ENCODE results near the gene SCUBE1.
"Not testable (repeated sequence)": the region's sequence is repeated elsewhere in the genome, so short reads cannot be mapped to it uniquely, and the experiment has no call there.

The SCUBE1 gene

DNA sequence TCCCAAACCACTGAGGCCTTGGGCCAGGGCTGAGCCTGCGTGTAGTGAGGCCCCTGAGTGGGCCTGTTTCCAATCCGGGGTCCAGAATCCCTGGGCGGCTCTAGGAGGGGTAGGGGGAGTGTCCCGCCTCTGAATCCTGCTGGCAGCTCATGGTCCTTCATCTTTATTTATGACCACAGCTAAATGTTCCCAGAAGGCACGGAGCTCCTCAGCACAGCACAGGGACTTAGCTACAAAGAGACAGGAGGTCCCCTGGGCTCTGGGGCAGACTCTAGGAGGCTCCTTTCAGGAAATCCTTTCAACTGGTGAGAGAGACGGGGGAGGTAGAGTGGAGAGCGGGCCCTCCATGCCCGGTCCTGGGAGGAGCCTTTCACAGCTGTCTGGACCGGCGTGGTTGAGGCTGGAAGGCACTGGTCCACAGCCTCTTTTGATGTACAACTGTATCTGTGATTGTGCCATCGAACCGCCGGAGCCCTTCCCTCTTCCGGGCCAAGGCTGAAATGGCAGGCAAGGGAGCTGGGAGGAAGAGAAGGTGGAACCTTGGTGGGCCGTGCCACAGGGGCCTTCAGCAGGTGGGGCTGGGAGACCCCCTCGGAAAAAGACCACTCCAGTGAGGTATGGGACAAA lies 46.8 kb downstream of the SCUBE1 start:
- H3K9me3 Mint-ChIP-seq = no peaks in the 10 kb centered on the region
- H3K36me3 Mint-ChIP-seq = no peaks in the 10 kb centered on the region
- no peak overlapping the region for H3K4me3 Mint-ChIP-seq
- DNase-seq (ENCODE audit: low spot score in 2 of 2) (no peak), ATAC-seq (ENCODE audit: low read depth) (no peak)
- peaks cover 11% of the 10 kb centered on the region for H3K27me3 Mint-ChIP-seq
- no peaks in the 10 kb centered on the region for H3K4me1 Mint-ChIP-seq
- H3K27ac Mint-ChIP-seq = no peak overlapping the region

DNA sequence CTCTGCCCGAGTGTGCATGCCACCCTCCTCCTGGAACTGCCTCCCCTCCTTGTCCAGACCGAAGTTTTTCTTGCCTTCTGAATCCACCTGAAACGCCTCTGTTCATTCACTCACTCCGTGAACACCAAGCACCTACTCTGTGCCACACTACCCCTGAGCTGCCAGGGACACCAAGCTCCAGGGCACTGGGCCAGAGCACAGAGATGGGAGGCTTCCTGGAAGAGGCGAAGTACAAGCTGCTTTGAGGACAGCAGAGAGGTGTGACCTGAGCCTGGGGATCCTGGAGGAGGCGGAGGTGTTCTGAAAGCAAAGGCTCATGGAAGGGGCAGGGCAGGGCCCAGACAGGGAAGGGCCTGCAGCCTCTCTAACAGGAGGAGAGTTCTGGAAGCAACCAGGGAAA lies 47.5 kb downstream of the SCUBE1 start:
- no peaks in the 10 kb centered on the region for H3K9me3 Mint-ChIP-seq
- DNase-seq (ENCODE audit: low spot score in 2 of 2) (no peak), ATAC-seq (ENCODE audit: low read depth) (no peak)
- no peaks in the 10 kb centered on the region for H3K36me3 Mint-ChIP-seq
- H3K4me3 Mint-ChIP-seq = no peak overlapping the region
- peaks cover 8% of the 10 kb centered on the region for H3K27me3 Mint-ChIP-seq
- H3K4me1 Mint-ChIP-seq = no peaks in the 10 kb centered on the region
- H3K27ac Mint-ChIP-seq = no peak overlapping the region

DNA sequence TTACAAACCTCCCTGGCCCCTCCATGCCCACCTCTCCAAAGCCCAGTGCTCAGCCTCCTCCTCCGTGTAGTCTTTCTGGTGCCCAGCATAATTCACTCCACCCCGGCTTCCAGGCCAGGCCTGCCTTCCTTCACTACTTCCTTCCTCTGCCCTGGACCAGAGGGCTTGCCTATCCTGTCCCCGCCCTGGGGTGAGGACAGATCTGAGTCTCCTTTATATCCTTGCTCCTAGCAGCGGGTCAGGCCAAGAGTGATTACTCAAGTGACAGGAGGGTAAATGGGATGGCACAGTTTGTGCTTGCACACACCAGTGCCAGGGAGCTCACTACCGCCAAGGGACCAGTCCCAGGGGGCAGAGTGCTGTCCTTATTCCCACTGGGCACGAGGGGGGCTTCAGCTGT lies 48.0 kb downstream of the SCUBE1 start:
- Mint-ChIP-seq H3K4me1 (no peaks in the 10 kb centered on the region), H3K4me3 (no peak overlapping the region), H3K27ac (no peak overlapping the region), H3K36me3 (no peaks in the 10 kb centered on the region), H3K9me3 (no peaks in the 10 kb centered on the region), H3K27me3 (peaks cover 8% of the 10 kb centered on the region)
- no peak for ATAC-seq (ENCODE audit: low read depth)
- DNase-seq (ENCODE audit: low spot score in 2 of 2) = no peak

DNA sequence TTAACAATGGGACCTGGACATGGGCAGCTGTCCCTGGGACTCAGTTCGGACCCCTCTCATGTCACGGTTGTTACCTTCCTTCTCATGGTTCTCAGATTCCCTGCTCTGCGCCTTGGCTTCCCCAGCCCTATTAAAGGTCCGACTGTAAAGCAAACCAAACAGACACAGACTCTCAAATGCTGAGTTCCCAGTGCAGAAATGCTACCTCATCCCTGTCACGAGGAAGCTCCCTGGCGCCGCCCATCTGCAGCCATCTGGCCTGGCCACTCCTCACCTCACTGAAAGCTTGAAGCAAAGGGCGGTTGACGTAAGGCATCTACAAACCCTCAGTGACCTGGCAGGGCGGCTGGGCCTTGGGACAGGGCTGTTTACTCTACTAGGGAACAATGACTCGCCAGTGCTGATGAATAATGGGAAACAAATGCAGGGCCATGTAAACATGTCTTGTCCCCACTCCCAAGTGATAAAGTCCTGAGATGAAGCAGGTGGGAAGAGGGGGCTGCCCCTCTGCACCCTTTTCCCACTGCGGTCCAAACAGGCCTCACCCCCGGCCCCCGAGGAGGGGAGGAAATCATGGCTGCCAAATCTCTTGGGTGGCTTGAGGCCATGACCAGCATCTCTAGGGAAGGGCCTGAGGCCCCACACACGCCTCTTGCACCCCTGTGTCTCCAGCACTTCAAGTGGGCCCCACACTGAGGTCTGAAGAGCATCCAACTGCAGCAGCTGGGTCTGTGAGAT lies 49.3 kb downstream of the SCUBE1 start:
- peaks cover 8% of the 10 kb centered on the region for H3K27me3 Mint-ChIP-seq
- ATAC-seq (ENCODE audit: low read depth) = no peak
- no peak overlapping the region for H3K4me3 Mint-ChIP-seq
- H3K36me3 Mint-ChIP-seq = no peaks in the 10 kb centered on the region
- no peak for DNase-seq (ENCODE audit: low spot score in 2 of 2)
- H3K4me1 Mint-ChIP-seq = no peaks in the 10 kb centered on the region
- no peaks in the 10 kb centered on the region for H3K9me3 Mint-ChIP-seq
- no peak overlapping the region for H3K27ac Mint-ChIP-seq

DNA sequence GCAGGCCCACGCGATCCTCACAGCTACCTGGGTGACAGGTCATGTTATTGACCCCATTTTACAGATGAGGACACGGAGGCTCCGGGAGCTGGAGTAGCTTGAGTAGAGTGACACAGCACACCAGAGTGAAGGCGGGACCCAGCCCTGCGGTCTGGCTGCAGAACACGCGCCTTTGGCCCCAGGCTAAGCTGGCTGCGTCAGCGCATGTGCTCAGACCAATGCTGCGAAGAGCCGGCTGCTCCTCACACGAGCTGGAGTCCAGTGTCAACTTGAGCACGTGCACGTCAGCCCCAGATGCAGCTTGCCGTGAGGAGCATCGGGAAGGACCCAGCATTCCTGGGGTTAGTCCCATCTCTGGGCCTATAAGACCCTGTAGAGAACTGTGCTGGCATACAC lies 49.9 kb downstream of the SCUBE1 start:
- no peak for DNase-seq (ENCODE audit: low spot score in 2 of 2)
- H3K27me3 Mint-ChIP-seq = peaks cover 13% of the 10 kb centered on the region
- no peak for ATAC-seq (ENCODE audit: low read depth)
- H3K4me1 Mint-ChIP-seq = no peaks in the 10 kb centered on the region
- no peaks in the 10 kb centered on the region for H3K36me3 Mint-ChIP-seq
- H3K4me3 Mint-ChIP-seq = no peak overlapping the region
- H3K9me3 Mint-ChIP-seq = no peaks in the 10 kb centered on the region
- H3K27ac Mint-ChIP-seq = no peak overlapping the region

DNA sequence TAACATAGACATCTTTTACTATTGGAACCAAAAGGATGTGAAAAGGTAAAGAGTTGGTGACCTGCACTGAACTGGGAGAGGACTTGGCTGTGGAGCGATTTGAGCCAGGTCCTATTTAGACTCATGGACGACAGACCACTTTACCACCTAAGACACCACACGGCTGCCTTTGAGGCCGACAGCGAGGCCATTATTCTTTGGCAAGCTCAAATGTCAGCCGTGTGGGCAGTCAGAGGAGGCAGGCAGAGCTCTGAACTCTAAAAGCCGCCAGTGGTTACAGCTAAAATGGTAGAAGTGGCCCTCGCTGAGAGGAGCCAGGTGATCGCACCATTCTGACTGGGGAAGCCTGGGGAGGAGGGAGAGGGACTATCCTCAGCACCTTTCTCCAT lies 50.5 kb downstream of the SCUBE1 start:
- Mint-ChIP-seq H3K27me3 (peaks cover 15% of the 10 kb centered on the region), H3K27ac (no peak overlapping the region), H3K4me1 (no peaks in the 10 kb centered on the region), H3K36me3 (no peaks in the 10 kb centered on the region), H3K4me3 (no peak overlapping the region), H3K9me3 (no peaks in the 10 kb centered on the region)
- no peak for ATAC-seq (ENCODE audit: low read depth)
- no peak for DNase-seq (ENCODE audit: low spot score in 2 of 2)

DNA sequence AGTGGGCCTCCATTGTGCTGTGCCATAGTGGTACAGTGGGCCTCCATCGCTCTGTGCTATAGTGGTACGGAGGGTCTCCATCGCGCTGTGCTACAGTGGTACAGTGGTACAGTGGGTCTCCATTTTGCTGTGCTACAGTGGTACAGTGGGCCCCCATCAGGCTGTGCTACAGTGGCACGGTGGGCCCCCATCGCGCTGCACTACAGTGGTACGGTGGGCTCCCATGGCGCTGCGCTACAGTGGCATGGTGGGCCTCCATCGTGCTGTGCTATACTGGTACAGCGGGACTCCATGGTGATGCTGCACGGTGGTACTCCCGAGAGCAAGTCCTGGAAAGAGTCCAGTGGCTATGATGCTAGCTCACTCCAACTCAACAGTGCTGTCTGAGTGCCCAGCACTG lies 51.8 kb downstream of the SCUBE1 start:
- H3K9me3 Mint-ChIP-seq = no peaks in the 10 kb centered on the region
- H3K36me3 Mint-ChIP-seq = no peaks in the 10 kb centered on the region
- H3K27ac Mint-ChIP-seq = no peak overlapping the region
- H3K4me3 Mint-ChIP-seq = no peak overlapping the region
- peaks cover 15% of the 10 kb centered on the region for H3K27me3 Mint-ChIP-seq
- H3K4me1 Mint-ChIP-seq = no peaks in the 10 kb centered on the region
- ATAC-seq (ENCODE audit: low read depth) = no peak
- DNase-seq (ENCODE audit: low spot score in 2 of 2) = no peak

DNA sequence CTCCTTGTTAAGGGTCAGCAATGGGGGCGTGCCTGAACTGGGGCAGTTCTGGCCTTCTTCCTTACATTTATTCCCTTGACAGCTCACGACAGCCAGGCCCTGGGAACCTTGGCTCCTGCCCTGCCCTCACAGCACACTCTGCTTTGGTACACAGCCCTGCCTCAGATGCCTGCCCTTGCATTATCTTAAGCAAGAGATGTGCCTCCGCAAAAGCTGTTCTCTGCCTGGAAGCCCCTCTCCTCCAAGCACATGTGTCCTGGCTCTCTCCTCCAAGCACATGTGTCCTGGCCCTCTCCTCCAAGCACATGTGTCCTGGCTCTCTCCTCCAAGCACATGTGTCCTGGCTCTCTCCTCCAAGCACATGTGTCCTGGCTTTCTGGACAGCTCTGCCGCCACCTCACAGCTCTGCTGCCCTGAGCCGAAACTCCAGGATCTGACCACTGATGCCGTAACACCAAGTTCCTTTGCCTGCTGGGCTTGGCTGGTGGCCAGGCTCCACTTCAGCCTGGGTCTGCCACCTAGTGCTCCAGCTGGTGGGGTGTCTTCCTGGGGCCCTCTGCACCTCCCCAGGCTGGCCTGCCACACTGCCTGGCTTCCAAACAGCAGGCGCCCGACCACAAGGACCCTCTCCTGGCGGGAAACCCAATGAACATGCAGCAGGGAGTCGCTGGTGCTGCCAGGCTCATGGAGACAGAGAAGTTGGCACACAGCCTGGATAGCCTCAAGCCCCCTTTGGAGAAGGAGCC lies 53.0 kb downstream of the SCUBE1 start:
- H3K27me3 Mint-ChIP-seq = peaks cover 13% of the 10 kb centered on the region
- H3K4me3 Mint-ChIP-seq = no peak overlapping the region
- no peaks in the 10 kb centered on the region for H3K9me3 Mint-ChIP-seq
- H3K4me1 Mint-ChIP-seq = no peaks in the 10 kb centered on the region
- H3K27ac Mint-ChIP-seq = no peak overlapping the region
- DNase-seq (ENCODE audit: low spot score in 2 of 2) (no peak), ATAC-seq (ENCODE audit: low read depth) (no peak)
- no peaks in the 10 kb centered on the region for H3K36me3 Mint-ChIP-seq

DNA sequence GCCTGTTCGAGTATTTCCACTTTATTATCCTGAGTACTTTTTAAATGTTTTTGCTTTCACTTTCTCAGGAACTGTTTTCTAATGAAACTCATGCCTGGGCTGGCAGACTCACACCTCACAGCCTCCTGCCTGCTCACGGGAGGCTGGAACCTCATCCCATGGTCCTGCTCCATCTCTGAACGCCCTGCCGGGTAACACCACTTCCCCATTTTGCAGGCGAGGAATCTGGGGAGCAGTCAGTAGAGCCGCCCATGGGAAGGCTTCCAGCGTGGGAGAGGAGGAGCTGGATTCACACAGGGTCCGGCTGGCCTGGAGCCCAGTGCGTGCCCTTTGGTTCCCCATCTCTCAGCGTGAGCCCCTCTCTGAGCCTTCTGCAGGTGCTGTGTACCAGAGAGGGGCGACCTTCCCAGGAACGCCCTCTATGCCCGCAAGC lies 53.6 kb downstream of the SCUBE1 start:
- no peak overlapping the region for H3K4me3 Mint-ChIP-seq
- H3K4me1 Mint-ChIP-seq = no peaks in the 10 kb centered on the region
- no peak overlapping the region for H3K27ac Mint-ChIP-seq
- H3K9me3 Mint-ChIP-seq = no peaks in the 10 kb centered on the region
- ATAC-seq (ENCODE audit: low read depth) (no peak), DNase-seq (ENCODE audit: low spot score in 2 of 2) (no peak)
- H3K36me3 Mint-ChIP-seq = no peaks in the 10 kb centered on the region
- peaks cover 14% of the 10 kb centered on the region for H3K27me3 Mint-ChIP-seq

DNA sequence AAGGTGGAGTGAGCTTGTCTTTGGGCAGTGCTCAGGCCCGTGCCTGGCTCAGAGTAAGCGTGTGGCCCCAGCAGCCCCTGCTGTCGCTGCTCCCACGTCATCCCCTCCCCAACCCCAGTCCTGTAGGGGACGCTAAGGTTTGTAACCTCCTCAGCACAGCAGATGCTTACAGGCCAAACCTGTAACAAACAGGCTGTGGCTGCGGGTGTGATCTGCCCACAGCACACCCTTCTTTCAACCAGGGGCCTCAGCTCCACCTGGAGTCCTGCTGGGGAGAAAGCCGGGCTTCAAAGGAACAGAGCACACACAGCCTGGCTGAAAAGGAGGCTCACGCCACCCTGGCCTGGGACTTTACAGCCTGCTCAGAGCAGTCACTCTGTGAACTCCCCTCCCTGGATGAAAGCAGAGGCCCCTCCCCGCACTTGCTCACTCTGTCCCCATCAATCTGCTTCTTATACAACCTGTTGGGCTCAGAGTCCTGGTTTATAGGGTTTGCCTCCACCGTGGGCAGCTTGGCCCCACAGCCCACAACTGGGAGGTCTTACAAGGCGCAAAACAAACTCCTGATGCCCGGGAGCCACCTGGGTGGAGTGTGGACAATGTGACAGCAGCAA lies 54.3 kb downstream of the SCUBE1 start:
- H3K4me3 Mint-ChIP-seq = no peak overlapping the region
- H3K4me1 Mint-ChIP-seq = no peaks in the 10 kb centered on the region
- no peak for ATAC-seq (ENCODE audit: low read depth)
- no peak overlapping the region for H3K27ac Mint-ChIP-seq
- no peak for DNase-seq (ENCODE audit: low spot score in 2 of 2)
- H3K27me3 Mint-ChIP-seq = peaks cover 16% of the 10 kb centered on the region
- H3K36me3 Mint-ChIP-seq = no peaks in the 10 kb centered on the region
- no peaks in the 10 kb centered on the region for H3K9me3 Mint-ChIP-seq

DNA sequence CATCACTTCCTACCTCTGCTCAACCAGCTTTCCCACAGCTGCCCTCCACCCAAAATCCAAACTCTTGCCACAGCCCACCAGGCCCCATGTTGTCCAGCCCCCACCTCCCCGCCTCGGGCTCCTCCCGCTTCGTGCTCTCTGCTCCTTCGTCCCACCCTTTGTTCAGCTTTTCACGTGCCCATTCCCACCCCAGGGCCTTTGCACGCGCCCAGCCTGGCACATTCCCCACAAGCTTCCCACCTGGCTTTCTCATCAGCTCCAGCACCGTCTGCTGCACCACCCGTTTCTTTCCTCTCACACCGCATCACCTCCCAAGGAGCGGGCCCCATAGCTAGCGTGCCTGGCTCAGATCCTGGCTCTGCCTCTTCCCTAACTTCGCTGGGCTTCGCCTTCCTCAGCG lies 54.8 kb downstream of the SCUBE1 start:
- H3K4me1 Mint-ChIP-seq = no peaks in the 10 kb centered on the region
- H3K4me3 Mint-ChIP-seq = no peak overlapping the region
- no peaks in the 10 kb centered on the region for H3K9me3 Mint-ChIP-seq
- ATAC-seq (ENCODE audit: low read depth) (no peak), DNase-seq (ENCODE audit: low spot score in 2 of 2) (no peak)
- H3K27me3 Mint-ChIP-seq = peaks cover 18% of the 10 kb centered on the region
- no peak overlapping the region for H3K27ac Mint-ChIP-seq
- no peaks in the 10 kb centered on the region for H3K36me3 Mint-ChIP-seq

DNA sequence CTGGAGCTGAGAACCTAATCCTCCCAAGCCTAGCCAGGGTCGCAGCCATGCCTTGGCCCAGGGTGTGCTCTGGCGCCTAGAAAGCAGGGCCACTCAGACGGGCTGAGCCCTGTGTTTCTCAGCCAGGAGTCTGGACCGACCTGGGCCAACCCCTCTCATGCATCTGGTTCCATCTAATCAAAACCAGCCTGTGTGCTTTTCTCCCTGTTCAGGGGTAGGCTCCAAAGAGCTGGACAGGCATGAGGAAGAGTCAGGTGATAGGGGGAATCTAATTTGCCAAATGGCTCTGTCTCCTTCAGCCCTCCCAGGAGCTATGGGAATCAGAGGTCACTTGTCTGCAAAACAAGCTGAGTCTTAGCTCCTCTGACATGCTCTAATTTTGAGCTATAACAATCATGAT lies 55.7 kb downstream of the SCUBE1 start:
- no peak overlapping the region for H3K4me3 Mint-ChIP-seq
- DNase-seq (ENCODE audit: low spot score in 2 of 2) (no peak), ATAC-seq (ENCODE audit: low read depth) (no peak)
- H3K36me3 Mint-ChIP-seq = no peaks in the 10 kb centered on the region
- no peaks in the 10 kb centered on the region for H3K4me1 Mint-ChIP-seq
- H3K9me3 Mint-ChIP-seq = no peaks in the 10 kb centered on the region
- peaks cover 19% of the 10 kb centered on the region for H3K27me3 Mint-ChIP-seq
- no peak overlapping the region for H3K27ac Mint-ChIP-seq

DNA sequence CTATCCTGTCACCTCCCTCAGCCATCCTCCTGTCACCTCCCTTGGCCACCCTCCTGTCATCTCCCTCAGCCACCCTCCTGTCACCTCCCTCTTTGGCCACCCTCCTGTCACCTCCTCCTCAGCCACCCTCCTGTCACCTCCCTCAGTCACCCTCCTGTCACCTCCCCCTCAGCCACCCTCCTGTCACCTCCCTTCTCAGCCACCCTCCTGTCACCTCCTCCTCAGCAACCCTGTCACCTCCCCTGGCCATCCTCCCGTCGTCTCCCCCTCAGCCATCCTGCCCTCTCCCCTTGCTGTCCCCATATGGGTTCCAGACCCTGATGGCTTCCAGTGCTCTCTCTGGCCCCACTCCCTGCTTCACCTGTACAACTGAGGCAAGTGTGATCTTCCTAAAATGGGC lies 61.8 kb downstream of the SCUBE1 start:
- Mint-ChIP-seq H3K4me1 (no peaks in the 10 kb centered on the region), H3K4me3 (no peak overlapping the region), H3K9me3 (no peaks in the 10 kb centered on the region), H3K27me3 (peaks cover 18% of the 10 kb centered on the region), H3K36me3 (no peaks in the 10 kb centered on the region), H3K27ac (peak overlapping the region; percentile 19)
- ATAC-seq (ENCODE audit: low read depth) = no peak
- no peak for DNase-seq (ENCODE audit: low spot score in 2 of 2)

DNA sequence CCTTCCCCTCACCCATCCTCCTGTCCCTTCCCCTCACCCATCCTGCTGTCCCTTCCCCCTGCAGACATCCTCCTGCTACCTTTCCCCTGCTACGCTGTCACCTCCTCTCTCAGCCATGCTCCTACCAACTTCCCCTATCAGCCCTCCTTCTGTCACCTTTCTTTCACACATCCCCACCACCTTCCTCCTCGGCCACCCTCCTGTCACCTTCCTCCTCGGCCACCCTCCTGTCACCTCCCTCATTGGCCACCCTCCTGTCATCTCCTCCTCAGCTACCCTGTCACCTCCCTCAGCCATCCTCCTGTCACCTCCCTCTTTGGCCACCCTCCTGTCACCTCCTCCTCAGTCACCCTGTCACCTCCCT lies 62.7 kb downstream of the SCUBE1 start:
- not testable (repeated sequence) for H3K27ac Mint-ChIP-seq; DNase-seq (ENCODE audit: low spot score in 2 of 2); H3K4me3 Mint-ChIP-seq; H3K36me3 Mint-ChIP-seq; H3K9me3 Mint-ChIP-seq; H3K4me1 Mint-ChIP-seq; ATAC-seq (ENCODE audit: low read depth)
- peaks cover 24% of the 10 kb centered on the region for H3K27me3 Mint-ChIP-seq

Measured in memory B cell (primary cell).